ENCODE results near the gene LHFPL5. TPM values are rescaled to one million over a fixed set of nuclear protein-coding genes. Genes with fewer than 3 reads are reported as not detected.

LHFPL5 gene
- total RNA-seq, 1 experiment from 2014 or later, result 0.71 TPM

- Histone ChIP-seq H3K36me3 (ENCODE audit: control insufficient read depth in 1 of 2, insufficient read depth in 2 of 2, low read length in 2 of 2) (no peaks in the 10 kb centered on the region), H3K4me3 (replicated peaks in 1 of 2; ENCODE audit: low read depth in 1 of 2, low read length in 2 of 2) (no peak overlapping the region), H3K4me2 (ENCODE audit: low read length) (no peak overlapping the region), H4K20me1 (ENCODE audit: insufficient read depth) (no peaks in the 10 kb centered on the region), H3K9me3 (ENCODE audit: control insufficient read depth in 1 of 2, insufficient read depth in 1 of 2, low read depth in 1 of 2, low read length in 2 of 2) (no peaks in the 10 kb centered on the region), H3K27me3 (ENCODE audit: insufficient read depth, low read length) (peaks cover 23% of the 10 kb centered on the region; the same call in 1 of the 2 replicates), H3K4me1 (ENCODE audit: control insufficient read depth in 1 of 2, insufficient read depth in 2 of 2, low read length in 2 of 2) (no peaks in the 10 kb centered on the region), H3K27ac (ENCODE audit: low read depth, low read length) (no peak overlapping the region), H3K9ac (ENCODE audit: low read length) (no peak overlapping the region), H2AFZ (ENCODE audit: low read depth, low read length, poor library complexity, severe bottlenecking) (no peak overlapping the region), H3K79me2 (ENCODE audit: insufficient read depth, low read length) (no peaks in the 10 kb centered on the region), H3K9me2 (ENCODE audit: insufficient read depth) (no peaks in the 10 kb centered on the region)
- RAD21 ChIA-PET (ENCODE audit: low non-redundant PET in 1 of 2, low total read pairs in 2 of 2, uncharacterized antibody in 2 of 2, unreplicated experiment in 2 of 2), result no interaction called here
- no TSS peak for BruUV-seq (replicated peaks)
- CTCF ChIA-PET, result no interaction called here
- intact Hi-C loops (cut with micrococcal nuclease), result no loop called here
- ATAC-seq (no peak), DNase-seq (ENCODE audit: low read depth, low spot score) (no peak)
- no peak for TF ChIP-seq EZH2 (IDR thresholded peaks at IDR 0.05)
- no peak for TF ChIP-seq CEBPB (IDR thresholded peaks at IDR 0.05; ENCODE audit: low read depth)
- no peak for TF ChIP-seq TCF7L2 (IDR thresholded peaks at IDR 0.05; ENCODE audit: borderline replicate concordance, extremely low read depth, insufficient read depth, insufficient read length)
- no peak for TF ChIP-seq CBX3 (IDR thresholded peaks at IDR 0.05; ENCODE audit: low read depth)
- TF ChIP-seq ZNF274 (IDR thresholded peaks at IDR 0.05; ENCODE audit: low read depth, low read length), result no peak
- no peak for TF ChIP-seq FOSL1 (IDR thresholded peaks at IDR 0.05; ENCODE audit: low read depth)
- no peak for TF ChIP-seq MAX (IDR thresholded peaks at IDR 0.05)
- TF ChIP-seq ELF1 (IDR thresholded peaks at IDR 0.05; ENCODE audit: borderline replicate concordance, low read depth), result no peak
- no peak for TF ChIP-seq EZH2phosphoT487 (IDR thresholded peaks at IDR 0.05; ENCODE audit: borderline replicate concordance)
- TF ChIP-seq ZFX (IDR thresholded peaks at IDR 0.05), result no peak
- TF ChIP-seq SIN3A (IDR thresholded peaks at IDR 0.05; ENCODE audit: low read depth), result no peak
- TF ChIP-seq POLR2A (IDR thresholded peaks at IDR 0.05; ENCODE audit: borderline replicate concordance, extremely low read depth, insufficient read depth, insufficient read length), result no peak
- no peak for TF ChIP-seq JUND (IDR thresholded peaks at IDR 0.05)
- no peak for TF ChIP-seq ZBTB33 (IDR thresholded peaks at IDR 0.05; ENCODE audit: extremely low read depth, insufficient replicate concordance, low read length)
- no peak for TF ChIP-seq YY1 (IDR thresholded peaks at IDR 0.05; ENCODE audit: extremely low read depth, insufficient replicate concordance, low read depth, low read length)
- no peak for TF ChIP-seq SP1 (IDR thresholded peaks at IDR 0.05; ENCODE audit: low read depth)
- no peak for TF ChIP-seq RAD21 (IDR thresholded peaks at IDR 0.05; ENCODE audit: low read depth)
- no peak for TF ChIP-seq SRF (IDR thresholded peaks at IDR 0.05; ENCODE audit: low read depth)
- no peak for TF ChIP-seq EGR1 (IDR thresholded peaks at IDR 0.05; ENCODE audit: low read depth)
- TF ChIP-seq ATF3 (IDR thresholded peaks at IDR 0.05), result no peak
- POLR2A ChIA-PET, result no interaction called here
These were observed 14.5 kb upstream of the LHFPL5 start for GRCh38 chr6:35790683-35791082.
